LoVo (cell line): ENCODE measurements around the gene NEB.
"Not testable (repeated sequence)": the region's sequence is repeated elsewhere in the genome, so short reads cannot be mapped to it uniquely, and the experiment has no call there.

Experiments used
- DNase-seq: peaks from one replicate; pipeline ENCODE4 v3.0.0-alpha.2; 2016; ENCODE audit warnings: low spot score

The NEB gene

DNA sequence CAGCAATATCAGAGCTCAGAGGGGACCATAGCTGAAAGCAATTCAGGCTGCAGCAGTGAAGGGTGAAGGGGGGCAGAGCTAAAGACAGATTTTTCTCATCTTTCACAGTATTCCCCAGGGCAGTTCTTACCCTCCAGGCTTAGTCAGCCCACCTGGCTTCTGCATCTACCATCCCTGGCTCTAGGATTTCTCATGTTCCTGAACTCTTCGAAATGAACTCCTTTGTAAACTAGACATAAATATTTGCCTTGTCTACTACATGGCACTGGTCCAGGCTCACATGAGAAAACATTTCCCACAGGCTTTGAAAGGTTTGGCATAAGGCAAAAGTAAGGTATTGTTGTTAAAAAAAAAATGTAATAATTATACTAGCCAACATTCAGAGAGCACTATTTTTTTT lies 23.6 kb upstream of the NEB start:
- DNase-seq, result no peak

DNA sequence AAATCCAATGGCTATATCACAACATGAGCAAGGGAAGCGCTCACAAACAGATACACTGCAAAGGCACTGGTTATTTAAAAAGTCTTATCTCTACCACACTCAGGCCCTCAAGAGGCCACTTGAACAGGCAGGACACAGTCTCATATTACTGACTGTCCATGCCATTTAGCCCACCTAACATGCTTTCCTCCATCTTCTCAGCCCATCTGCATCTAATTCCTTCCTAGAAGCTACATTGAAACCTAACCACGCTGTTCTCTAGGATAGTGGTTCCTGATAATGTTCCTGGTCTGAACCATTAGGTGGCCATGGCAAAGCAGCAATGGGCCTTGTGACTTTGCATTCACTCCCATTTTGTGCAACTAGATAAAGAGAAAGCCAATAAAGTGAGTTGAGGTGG lies 22.5 kb upstream of the NEB start:
- DNase-seq, result no peak

DNA sequence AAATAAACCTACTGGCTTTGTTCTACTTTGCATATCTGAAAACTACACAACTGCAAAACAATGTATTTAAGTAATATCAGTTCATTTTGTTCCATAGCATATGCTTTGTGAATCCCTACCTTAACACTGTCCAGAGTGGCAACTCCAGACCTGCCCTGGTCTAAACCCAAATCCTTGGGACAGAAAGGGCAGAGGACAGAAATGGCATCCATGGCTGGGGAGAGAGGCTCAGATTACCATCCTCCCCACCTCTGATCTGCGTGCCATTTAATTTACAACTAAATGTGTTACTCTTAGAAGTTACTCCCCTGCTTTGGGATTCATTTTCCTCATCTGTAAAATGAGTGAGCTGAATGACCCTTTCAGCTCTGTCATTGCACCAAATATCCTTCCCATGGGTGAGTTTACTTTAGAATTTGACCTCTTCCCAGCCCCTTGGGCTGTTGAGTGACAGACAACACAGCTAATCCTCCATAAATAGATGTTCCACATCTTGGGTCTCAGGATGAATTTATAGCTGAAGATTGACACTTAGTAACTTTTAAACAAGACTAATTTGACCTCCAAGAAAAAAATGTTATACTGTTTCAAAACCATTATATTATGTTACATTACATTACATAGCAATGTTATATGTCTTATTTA lies 20.1 kb upstream of the NEB start:
- DNase-seq, result no peak

DNA sequence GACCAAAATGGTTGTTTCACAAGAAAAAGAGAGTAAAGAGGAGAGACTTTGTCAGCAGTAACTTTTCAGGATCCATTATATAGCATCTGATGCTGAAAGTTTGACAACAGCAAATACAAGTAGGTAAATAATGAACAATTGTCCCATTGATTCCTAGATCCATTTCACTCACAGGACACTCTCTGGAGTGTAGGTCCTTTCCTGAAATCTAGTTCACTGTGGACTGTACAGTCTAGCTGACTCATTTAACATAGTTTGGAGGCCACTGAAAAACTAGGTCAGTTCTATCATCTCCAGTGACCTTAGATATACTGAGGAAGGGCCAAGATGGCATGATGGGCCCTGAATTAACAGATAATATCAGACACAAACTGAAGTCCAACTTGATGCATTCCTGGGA lies 19.3 kb upstream of the NEB start:
- no peak for DNase-seq

DNA sequence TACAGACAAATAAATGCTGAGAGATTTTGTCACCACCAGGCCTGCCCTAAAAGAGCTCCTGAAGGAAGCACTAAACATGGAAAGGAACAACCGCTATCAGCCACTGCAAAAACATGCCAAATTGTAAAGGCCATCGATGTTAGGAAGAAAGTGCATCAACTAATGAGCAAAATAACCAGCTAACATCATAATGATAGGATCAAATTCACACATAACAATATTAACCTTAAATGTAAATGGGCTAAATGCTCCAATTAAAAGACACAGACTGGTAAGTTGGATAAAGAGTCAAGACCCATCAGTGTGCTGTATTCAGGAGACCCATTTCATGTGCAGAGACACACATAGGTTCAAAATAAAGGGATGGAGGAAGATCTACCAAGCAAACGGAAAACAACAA lies 11.0 kb upstream of the NEB start:
- not testable (repeated sequence) for DNase-seq

DNA sequence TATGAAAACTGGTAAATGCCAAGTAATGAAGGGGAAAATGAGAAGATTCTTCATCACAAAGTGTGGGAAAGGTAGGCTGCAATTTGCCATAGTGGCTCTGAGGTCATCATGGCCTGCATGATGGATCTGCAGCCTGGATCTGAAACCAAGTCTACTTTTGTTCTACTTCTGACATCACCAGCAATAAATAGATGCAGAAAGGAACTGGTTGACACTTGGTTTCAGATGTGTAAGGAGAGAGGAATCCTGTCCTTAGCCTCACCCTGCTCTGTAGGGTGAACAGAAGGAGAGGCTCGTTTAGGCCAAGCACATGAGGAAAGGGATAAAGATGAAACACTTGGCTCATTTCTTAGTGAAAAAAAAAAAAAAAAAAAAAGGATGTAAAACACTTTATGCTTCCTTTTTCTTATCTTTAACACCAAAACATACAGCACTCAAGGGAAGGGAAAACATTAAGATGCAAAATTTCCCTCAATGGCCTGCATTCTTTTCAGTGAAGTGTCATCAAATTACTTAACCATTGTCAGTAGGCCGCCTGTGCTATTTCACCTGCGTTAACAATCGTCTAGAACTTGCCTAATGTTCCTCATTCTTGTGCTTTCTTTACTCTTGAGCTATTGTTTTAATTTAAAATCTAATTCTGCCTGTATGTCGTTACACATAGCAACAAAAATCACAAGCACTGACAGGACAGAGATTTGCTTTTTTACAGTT lies 3.9 kb downstream of the NEB start:
- DNase-seq, result no peak

DNA sequence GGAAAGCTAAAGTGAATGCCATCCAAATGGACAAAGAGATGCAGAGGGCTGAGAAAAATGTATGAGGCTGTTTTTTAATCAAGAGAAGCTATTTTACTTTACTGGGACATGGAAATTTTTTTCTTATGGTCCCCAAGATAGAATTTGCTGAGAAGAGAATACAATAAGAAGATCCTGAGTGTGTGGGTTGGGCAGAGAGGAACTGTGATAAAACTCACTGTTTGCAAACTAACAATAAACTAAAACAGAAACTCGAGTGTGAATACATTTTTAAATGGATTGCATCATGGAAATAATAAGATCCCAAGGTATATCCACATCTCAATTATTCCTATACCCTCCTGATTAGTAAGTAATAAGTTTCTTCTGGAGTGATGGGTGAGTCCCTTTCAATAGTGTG lies 4.4 kb downstream of the NEB start:
- DNase-seq, result no peak

DNA sequence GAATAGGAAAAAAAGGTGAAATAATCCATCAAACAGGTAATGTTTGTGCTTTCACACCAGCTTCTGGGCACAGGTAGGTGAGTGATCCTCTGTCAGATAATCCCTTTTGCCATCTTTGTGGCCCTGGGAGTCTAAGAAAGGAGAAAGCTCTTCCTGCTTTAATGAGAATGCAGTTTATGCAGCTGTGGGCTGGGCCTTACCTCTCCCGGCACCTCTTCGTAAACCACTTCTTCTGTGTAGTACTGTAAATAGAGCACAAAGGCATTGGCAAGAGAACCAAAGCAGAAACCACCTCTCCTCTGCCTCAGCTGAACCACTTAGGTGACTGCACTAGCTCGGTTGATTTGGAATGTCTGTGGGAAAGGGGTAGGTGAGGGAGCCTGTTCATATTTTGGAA lies 4.9 kb downstream of the NEB start:
- DNase-seq, result no peak

DNA sequence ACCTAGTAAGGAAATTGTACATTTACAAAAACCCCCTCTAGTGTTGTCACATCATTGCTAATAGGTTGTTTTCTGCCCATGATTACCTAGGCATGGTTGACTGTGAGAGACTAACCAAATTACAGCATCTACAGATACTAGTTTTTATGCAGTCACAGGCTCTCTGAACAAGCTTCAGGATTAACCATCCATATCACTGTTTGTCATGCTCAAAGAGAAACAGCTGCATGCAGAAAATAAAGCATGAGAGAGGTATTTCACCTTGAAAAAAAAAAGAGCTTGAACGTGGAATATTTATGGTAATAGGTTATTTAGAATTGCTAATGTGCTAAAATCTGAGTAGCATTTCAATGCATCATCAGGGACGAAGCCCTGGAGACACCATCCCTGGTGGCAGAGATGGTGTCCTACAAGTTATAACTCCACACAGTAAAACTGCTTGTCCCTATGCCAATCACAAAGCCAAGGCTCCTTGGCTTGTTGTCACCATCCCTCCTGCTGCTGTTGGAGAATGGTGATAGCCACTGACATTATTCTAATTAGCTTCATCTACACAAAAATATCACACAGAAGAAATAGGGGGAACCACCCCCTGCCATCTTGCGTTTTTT lies 5.4 kb downstream of the NEB start:
- no peak for DNase-seq

DNA sequence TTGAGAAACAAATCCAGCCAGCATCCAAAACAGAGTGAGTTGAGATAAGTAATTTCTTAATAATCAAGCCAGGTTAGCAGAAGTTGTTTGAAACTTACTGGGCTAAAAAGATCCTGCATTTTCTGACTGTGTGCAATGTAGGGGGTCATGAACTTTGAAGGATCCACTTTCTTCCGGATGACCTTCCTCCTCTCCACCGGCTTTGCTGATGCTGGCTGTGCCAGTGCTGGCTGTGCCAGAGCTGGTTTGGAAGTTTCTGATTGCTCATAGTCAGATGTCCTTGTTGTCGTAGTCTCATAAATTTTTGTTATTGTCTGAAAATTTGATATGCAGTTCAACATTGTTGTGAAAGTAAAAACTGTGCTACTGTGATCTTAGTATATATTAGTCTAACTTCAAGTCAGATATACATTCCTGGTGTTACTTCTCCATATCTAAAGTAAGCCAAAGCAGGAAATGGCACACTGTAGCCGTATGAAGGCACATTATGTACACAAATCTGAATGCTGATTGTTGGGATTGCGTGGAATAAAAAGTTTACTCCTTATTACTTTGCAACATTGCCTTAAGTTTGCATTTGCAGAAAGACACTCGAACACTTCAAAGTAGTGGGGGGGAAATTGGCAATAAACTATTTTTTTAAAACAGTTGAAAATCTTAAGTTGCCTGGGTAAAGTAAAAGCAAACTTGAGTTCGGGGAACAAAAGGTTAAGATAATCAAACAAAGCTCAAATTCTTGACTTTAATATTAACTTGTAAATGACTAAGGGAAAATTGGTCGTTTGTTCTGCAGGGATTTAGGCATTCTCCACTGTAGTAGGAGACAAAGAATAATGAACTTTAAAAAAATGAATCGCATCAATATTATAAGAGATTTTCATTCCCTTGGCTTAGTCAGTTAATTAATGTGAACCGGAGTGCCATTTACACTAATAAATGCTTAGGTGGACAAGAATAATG lies 6.4 kb downstream of the NEB start:
- no peak for DNase-seq

DNA sequence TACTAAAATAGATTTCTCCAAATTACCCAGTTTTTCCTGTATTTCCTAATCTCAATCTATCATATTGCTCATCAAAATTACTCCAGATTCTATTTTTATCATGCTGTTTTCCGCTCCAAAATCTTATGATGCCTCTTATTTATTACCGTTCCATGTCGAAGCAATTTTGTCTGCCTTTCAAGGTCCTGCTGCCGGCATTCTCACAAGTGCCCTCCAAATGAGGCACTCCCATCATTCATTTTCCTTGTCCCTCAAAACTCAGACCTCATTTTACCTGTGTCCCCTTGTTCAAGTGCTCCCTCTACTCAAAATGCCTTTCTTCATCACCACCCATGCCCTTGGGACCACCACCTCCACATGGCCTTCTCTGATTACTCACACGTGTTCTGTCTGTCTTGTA lies 13.1 kb downstream of the NEB start:
- DNase-seq, result no peak

DNA sequence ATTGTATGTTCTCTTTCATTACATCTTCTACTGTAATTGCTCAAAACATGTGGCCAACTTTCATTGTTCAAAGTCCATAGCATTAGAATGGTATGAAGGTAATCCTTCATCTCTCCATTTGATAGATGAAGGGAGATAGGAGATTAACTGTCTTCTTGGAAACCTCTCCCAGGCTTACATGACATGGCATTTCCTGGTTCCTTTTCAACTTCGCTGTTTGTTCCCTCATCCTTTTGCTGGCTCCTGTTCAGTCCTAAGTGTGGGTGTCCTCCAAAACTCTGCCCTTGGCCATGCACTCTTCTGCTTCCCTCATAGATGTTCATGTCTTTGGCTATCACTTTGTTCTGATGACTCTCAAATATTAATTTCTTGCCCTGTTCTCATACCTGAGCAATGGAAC lies 13.8 kb downstream of the NEB start:
- DNase-seq, result no peak

DNA sequence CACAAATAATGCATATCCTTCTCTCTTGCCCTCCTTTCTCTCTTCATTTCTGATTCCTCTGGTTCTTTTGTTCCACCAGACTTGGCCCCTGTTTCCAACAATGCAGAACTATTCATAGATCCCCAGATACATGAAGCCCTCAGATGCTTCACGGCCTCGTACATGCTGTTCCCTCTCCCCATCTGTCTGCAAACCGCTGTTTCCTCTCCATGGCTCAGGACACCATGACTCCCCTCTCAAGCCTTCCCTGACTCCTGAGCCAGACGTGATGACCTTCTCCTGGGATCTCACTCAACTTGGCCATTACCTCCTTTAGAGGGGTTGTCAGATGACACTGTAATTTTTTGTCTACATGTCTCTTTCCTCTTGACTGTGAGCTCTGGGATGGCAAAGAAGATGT lies 15.5 kb downstream of the NEB start:
- no peak for DNase-seq

DNA sequence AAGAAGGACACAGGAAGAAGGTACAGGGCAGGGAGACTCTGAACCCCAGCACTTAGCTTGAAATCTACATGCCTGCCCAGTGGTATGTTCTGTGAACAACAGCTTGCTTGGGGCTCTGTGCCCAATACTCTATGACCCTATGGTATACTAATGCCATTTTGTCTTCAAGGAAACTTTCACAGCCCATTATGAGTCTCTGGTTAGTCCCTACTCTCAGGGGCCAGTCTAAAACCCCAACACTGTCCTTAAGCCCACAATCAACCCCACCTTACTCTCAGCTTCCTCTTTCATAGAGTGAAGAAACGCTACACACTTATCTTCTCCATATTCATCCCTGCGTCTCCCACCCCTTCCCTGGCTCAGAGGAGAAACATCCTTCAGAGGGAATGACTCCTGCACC lies 16.0 kb downstream of the NEB start:
- no peak for DNase-seq

DNA sequence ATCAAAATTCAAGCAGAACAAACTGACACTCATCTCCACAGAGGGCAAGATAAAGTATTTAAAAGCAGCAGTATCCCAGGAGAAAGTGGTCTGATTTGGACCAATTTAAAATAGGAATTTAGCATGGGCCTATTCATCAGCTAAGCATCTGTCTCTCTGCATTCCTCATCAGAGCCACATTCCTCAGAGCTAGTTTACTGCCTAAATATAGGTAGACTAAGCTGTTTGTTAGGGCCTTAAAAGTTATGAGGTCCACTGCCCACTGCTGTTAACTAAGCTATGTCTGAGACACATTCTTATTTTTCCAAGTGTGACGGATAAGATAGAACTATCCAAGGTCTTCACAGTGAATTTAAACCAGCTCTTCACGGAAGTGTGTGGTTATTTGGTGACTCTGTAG lies 17.6 kb downstream of the NEB start:
- DNase-seq, result no peak

DNA sequence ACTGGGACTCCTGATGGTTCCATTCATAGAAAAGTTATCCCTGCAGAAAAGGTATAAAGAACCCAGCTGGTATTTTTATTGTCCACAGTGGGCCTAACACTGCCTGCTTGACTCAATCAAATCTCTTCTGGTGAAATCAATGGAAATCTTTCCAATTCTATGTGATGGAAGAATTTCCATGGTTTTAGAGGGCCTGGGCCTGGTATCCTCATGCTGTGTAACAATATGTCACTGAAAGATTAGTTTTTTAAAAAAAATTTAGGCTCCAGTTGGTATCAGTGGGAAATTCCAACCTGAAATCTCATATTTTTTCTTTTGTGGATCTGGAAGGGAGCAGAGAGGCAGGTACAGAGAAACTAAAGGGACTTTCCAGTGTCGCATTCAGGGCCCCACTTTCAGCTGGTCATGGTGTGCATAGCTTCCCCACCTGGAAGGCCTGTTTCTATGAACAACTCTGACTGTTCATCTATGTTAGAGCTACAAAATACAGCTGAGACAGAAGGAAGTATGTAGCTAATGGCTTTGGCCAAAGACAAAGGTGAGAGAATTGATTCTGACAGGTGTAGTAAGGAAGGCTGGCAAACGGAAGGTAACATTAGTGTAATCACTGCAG lies 20.9 kb downstream of the NEB start:
- DNase-seq, result no peak

DNA sequence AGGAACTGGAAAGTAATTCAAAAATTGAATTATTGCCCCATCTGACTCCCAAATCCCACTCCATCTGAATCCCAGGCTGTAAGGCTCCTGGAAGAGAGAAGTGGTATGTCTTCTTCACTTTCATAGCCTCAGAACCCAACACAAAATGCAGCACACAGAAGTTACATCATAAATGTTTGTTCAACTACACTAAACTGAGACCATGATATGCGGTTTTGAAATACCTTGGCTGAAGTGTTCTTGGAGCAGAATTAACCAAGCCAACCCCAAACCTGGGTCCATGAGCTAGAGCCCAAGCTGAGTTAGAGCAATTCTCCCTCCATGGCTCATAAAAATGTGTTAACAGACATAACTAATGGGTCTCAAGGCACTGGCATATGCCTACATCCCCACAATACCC lies 23.3 kb downstream of the NEB start:
- DNase-seq, result no peak

DNA sequence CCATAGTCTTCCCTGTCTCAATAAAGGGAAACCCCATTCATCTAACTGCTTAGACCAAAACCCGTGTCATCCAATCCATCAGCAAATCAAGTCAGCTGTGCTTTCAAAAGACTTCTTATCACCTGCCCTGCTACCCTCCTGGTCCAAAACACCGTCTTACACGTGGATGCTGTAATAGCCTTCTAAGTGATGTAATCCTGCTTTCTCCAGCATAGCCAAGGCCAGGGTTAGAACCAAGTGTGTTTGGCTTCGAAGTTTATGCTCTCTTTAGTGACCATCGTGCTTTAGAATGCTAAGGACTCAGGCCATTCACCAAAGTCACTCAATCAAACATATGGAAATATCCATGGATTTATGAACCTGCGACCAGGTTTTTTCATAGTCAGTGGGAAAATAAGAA lies 25.5 kb downstream of the NEB start:
- DNase-seq, result no peak

DNA sequence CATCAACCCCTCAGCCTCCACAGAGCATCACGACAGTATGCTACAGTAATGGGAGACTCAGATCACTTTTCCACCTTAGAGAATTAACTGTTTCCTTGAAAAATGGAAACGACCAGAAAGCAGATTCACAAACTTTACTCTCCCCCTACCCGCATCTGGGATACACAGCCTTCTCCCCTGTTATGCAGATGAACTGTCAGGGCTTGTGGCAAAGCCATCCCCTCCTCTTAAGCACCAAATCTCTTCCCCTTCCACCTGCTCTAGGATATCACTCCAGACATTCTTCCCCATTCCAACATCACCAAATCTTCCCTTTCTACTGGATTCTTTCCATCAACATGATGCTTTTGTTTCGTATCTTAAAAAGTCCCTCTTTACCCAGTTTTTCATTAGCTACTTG lies 26.4 kb downstream of the NEB start:
- no peak for DNase-seq

DNA sequence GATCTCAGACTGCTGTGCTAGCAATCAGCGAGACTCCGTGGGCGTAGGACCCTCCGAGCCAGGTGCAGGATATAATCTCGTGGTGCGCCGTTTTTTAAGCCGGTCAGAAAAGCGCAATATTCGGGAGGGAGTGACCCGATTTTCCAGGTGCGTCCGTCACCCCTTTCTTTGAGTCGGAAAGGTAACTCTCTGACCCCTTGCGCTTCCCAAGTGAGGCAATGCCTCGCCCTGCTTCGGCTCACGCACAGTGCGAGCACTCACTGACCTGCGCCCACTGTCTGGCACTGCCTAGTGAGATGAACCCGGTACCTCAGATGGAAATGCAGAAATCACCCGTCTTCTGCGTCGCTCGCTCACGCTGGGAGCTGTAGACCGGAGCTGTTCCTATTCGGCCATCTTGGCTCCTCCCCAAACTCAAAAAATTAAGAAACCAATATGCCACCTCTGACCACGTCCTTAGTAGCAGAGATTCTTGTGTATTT lies 29.8 kb downstream of the NEB start:
- not testable (repeated sequence) for DNase-seq

DNA sequence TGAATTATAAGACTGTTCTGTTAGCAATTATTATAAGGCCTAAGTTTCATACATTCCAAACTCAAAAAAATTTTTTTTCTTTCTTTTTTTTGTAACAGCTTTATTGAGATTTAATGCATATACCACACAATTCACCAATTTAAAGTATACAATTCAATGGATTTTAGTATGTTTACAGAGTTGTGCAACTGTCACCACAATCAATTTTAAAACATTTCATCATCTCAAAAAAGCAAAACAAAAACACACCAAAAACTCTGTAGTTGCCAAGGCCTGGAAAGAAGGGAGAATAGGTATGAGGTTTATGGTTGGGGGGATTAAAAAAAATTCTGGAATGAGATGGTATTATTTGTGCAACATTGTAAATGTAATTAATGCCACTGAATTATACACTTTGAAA lies 36.1 kb downstream of the NEB start:
- not testable (repeated sequence) for DNase-seq

DNA sequence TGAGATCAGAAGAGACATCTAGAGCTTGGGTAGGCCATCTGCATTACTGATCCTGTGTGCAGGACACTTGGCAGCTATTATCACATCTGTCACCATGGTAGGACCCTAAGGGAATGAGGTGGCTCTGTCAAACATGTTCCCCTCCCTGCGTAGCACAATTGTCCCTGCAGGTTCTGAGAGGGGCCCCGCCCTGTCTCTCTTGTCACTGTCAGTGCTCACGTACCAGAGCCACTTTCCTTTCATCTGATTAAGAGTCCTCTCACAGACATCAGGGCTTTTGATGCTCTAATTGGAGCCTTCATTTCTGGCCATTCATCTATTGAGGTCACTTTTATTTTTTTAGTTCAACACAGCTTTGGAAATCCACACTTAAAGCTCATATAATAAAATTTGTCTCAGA lies 38.5 kb downstream of the NEB start:
- no peak for DNase-seq
